Testis (tissue), 3 donors: ENCODE measurements around the gene FNDC8. TPM values are rescaled to one million over a fixed set of nuclear protein-coding genes. Genes with fewer than 3 reads are reported as not detected.

Experiments
- DNase-seq: peaks from one replicate; pipeline ENCODE4 v3.0.0-alpha.2; 2019
- H3K27ac ChIP-seq, 2 donors: fragments of 200-600 bp; sonication (generic); one replicate each; pipeline ENCODE4 v1.5.1; 2019
- H3K27me3 ChIP-seq: fragments of 200-600 bp; sonication (generic); one replicate; pipeline ENCODE4 v1.5.1; 2019
- H3K36me3 ChIP-seq: fragments of 200-600 bp; sonication (generic); one replicate; pipeline ENCODE4 v1.5.1; 2017; ENCODE audit warnings: low read depth; ENCODE audit errors: missing control alignments
- H3K4me1 ChIP-seq: fragments of 200-600 bp; sonication (generic); one replicate; pipeline ENCODE4 v1.5.1; 2019
- H3K4me3 ChIP-seq, 2 donors: fragments of 200-600 bp; sonication (generic); one replicate each; pipeline ENCODE4 v1.5.1; 2017 to 2019
- H3K9me3 ChIP-seq: fragments of 200-600 bp; sonication (generic); one replicate; pipeline ENCODE4 v1.5.1; 2017
- CTCF ChIP-seq, 3 experiments: fragments of 450-650 bp in 2 of 3; fragments of 200-600 bp in 1 of 3; sonication (generic) in 1 of 3; IDR thresholded peaks; one replicate each; pipeline ENCODE4 v1.5.1; 2016 to 2019; ENCODE audit warnings: antibody characterized with exemption in 3 of 3, mild to moderate bottlenecking in 2 of 3, moderate library complexity in 1 of 3
- POLR2A ChIP-seq: fragments of 450-650 bp; IDR thresholded peaks from one replicate; pipeline ENCODE4 v1.6.1; 2017; ENCODE audit warnings: antibody characterized with exemption, mild to moderate bottlenecking, moderate library complexity
- WGBS, 2 donors: methylation state at CpG; one replicate each; pipeline ENCODE4 v1.1.5; 2018; 5-methylcytosine and 5-hydroxymethylcytosine counted together
- intact Hi-C: fragments of 100-400 bp; cut with DNase I; formaldehyde crosslinking; loops from one replicate; pipeline ENCODE4 v1.15.1; 2023; ENCODE audit warnings: low total_unique reads
- polyA plus RNA-seq: library from polyadenylated mRNA; stranded (reverse); fragments of 350-450 nt; fragmentation: Illumina TruSeq; extraction: RNeasy Lipid Tissue Mini Kit (QIAGEN cat#74804); gene quantifications from one replicate; pipeline ENCODE4 v1.2.3, GENCODE V29; 2014; ENCODE audit warnings: low read depth, low replicate concordance; ENCODE audit not compliant: insufficient read depth
- total RNA-seq, 2 donors: library from RNA; depleted of rRNA; stranded (reverse); fragments of >200 nt; gene quantifications; one replicate each; pipeline ENCODE4 v1.2.3, GENCODE V29; 2016

Gene FNDC8
- total and polyA plus RNA-seq, 3 donors from 2014 or later, result 39.0 to 138 (median 120) TPM

GRCh38 chr17:35129973-35130351 is 8.5 kb downstream of the FNDC8 start:
- 90 to 93% methylated on average over 5 of the region's 5 CpGs for WGBS, 2 donors
- H3K27me3 ChIP-seq, result no peaks in the 10 kb centered on the region
- H3K36me3 ChIP-seq, result no peaks in the 10 kb centered on the region
- no peak for TF ChIP-seq CTCF (IDR thresholded peaks at IDR 0.05)
- no peak for TF ChIP-seq POLR2A
- DNase-seq, result no peak
- H3K4me3 ChIP-seq, result no peak overlapping the region
- intact Hi-C loops, result no loop called here
- H3K27ac ChIP-seq, result no peak overlapping the region
- no peaks in the 10 kb centered on the region for H3K4me1 ChIP-seq
- no peaks in the 10 kb centered on the region for H3K9me3 ChIP-seq

GRCh38 chr17:35130392-35130791 is 9.0 kb downstream of the FNDC8 start:
- TF ChIP-seq CTCF (IDR thresholded peaks at IDR 0.05), result no peak
- TF ChIP-seq POLR2A, result no peak
- 98 to 100% methylated on average over 1 to 3 of the region's 3 CpGs for WGBS, 2 donors
- H3K27ac ChIP-seq, result no peak overlapping the region
- H3K36me3 ChIP-seq, result no peaks in the 10 kb centered on the region
- DNase-seq, result no peak
- intact Hi-C loops, result no loop called here
- no peaks in the 10 kb centered on the region for H3K9me3 ChIP-seq
- no peak overlapping the region for H3K4me3 ChIP-seq
- H3K27me3 ChIP-seq, result no peaks in the 10 kb centered on the region
- no peaks in the 10 kb centered on the region for H3K4me1 ChIP-seq

- TF ChIP-seq CTCF (IDR thresholded peaks at IDR 0.05), result no peak
- H3K9me3 ChIP-seq, result no peaks in the 10 kb centered on the region
- H3K27me3 ChIP-seq, result no peaks in the 10 kb centered on the region
- 81 to 88% methylated on average over 1 to 10 of the region's 10 CpGs for WGBS, 2 donors
- H3K4me3 ChIP-seq, result no peak overlapping the region
- intact Hi-C loops, result no loop called here
- H3K4me1 ChIP-seq, result no peaks in the 10 kb centered on the region
- H3K36me3 ChIP-seq, result no peaks in the 10 kb centered on the region
- no peak overlapping the region for H3K27ac ChIP-seq
- DNase-seq, result no peak
Observed at GRCh38 chr17:35132099-35132498, 10.7 kb downstream of the FNDC8 start.

- no peak for DNase-seq
- no peaks in the 10 kb centered on the region for H3K9me3 ChIP-seq
- H3K27me3 ChIP-seq, result no peaks in the 10 kb centered on the region
- intact Hi-C loops, result no loop called here
- no peak for TF ChIP-seq POLR2A
- TF ChIP-seq CTCF (IDR thresholded peaks at IDR 0.05), result no peak
- H3K4me1 ChIP-seq, result no peaks in the 10 kb centered on the region
- no peak overlapping the region for H3K27ac ChIP-seq
- H3K36me3 ChIP-seq, result no peaks in the 10 kb centered on the region
- H3K4me3 ChIP-seq, result no peak overlapping the region
- WGBS, 2 donors, result 92 to 95% methylated on average over 20 to 22 of the region's 22 CpGs
Observed at GRCh38 chr17:35132816-35133550, 11.6 kb downstream of the FNDC8 start.

GRCh38 chr17:35135322-35135721 is 13.9 kb downstream of the FNDC8 start:
- no peaks in the 10 kb centered on the region for H3K36me3 ChIP-seq
- 89 to 95% methylated on average over 6 of the region's 6 CpGs for WGBS, 2 donors

More at GRCh38 chr17:35135322-35135721, 13.9 kb downstream of the FNDC8 start:
- no peaks in the 10 kb centered on the region for H3K9me3 ChIP-seq
- H3K27me3 ChIP-seq, result no peaks in the 10 kb centered on the region
- no peak overlapping the region for H3K27ac ChIP-seq
- H3K4me3 ChIP-seq, result no peak overlapping the region
- TF ChIP-seq CTCF (IDR thresholded peaks at IDR 0.05), result no peak
- no peak for TF ChIP-seq POLR2A
- intact Hi-C loops, result no loop called here
- DNase-seq, result no peak
- no peaks in the 10 kb centered on the region for H3K4me1 ChIP-seq
